H1 (cell line): Measurements from ENCODE around the gene TCF7L1. TPM values are rescaled to one million over a fixed set of nuclear protein-coding genes. Genes with fewer than 3 reads are reported as not detected.

ENCODE experiments used
- BRCA1 ChIP-seq: IDR thresholded peaks from 2 replicates; pipeline ENCODE4 v1.6.1; 2012; ENCODE audit warnings: low read depth, low read length, improper control_type of control experiment
- EGR1 ChIP-seq: IDR thresholded peaks from 2 replicates; pipeline ENCODE4 v1.6.1; 2011; ENCODE audit warnings: low read depth, low read length, borderline replicate concordance
- EP300 ChIP-seq, 2 experiments: IDR thresholded peaks; 1 replicate in 1 of 2; 2 replicates in 1 of 2; pipeline ENCODE4 v1.6.1; 2011 to 2012; ENCODE audit warnings: low read depth in 2 of 2, low read length in 2 of 2, mild to moderate bottlenecking in 2 of 2, borderline replicate concordance in 1 of 2, inconsistent platforms in 1 of 2, moderate library complexity in 1 of 2
- SIN3A ChIP-seq, 2 experiments: IDR thresholded peaks in 1 of 2; conservative IDR thresholded peaks in 1 of 2; 2 replicates each; pipeline ENCODE4 v1.6.1; 2011 to 2012; ENCODE audit warnings: low read length in 2 of 2, improper control_type of control experiment in 1 of 2, low read depth in 1 of 2, mild to moderate bottlenecking in 1 of 2
- SP2 ChIP-seq: IDR thresholded peaks from 2 replicates; pipeline ENCODE4 v1.6.1; 2012; ENCODE audit warnings: mild to moderate bottlenecking, low read length, inconsistent platforms
- SP4 ChIP-seq: IDR thresholded peaks from 2 replicates; pipeline ENCODE4 v1.6.1; 2012; ENCODE audit warnings: low read length, inconsistent platforms
- TBP ChIP-seq: IDR thresholded peaks from 2 replicates; pipeline ENCODE4 v1.6.1; 2011; ENCODE audit warnings: low read depth, low read length, improper control_type of control experiment
- polyA plus RNA-seq, 7 experiments: library from polyadenylated mRNA; depleted of rRNA in 3 of 7; stranded (reverse) in 5 of 7; unstranded in 2 of 7; fragments of >200 nt in 5 of 7; fragments of 200-250 nt in 2 of 7; gene quantifications; 1 replicate in 5 of 7; 2 replicates in 1 of 7; 4 replicates in 1 of 7; pipeline versions ENCODE4 v1.2.1 to v1.2.3, GENCODE V29; 2011 to 2013; ENCODE audit warnings: missing spikeins in 2 of 7, mixed read lengths in 2 of 7
- total RNA-seq: library from RNA; stranded (reverse); fragmentation: NEBNext Ultra II Directional; extraction: Animal tissue kit (Norgen Biotek cat#: 25700); gene quantifications from 2 replicates; pipeline ENCODE4 v1.2.1, GENCODE V29; 2021
- TF ChIP-seq, protein P1 (sequence below): fragments of 300-600 bp; sonication (generic); IDR thresholded peaks from 2 replicates; pipeline ENCODE4 v1.7.1; 2012; ENCODE audit warnings: low read length, moderate library complexity, mild to moderate bottlenecking, inconsistent platforms; ENCODE audit not compliant: insufficient replicate concordance

TCF7L1 gene
- total and polyA plus RNA-seq, 2 of the 8 experiments (the other 6 are each of a cell fraction or from before 2014, with no cell fraction given), result 27.5 to 108 TPM

DNA sequence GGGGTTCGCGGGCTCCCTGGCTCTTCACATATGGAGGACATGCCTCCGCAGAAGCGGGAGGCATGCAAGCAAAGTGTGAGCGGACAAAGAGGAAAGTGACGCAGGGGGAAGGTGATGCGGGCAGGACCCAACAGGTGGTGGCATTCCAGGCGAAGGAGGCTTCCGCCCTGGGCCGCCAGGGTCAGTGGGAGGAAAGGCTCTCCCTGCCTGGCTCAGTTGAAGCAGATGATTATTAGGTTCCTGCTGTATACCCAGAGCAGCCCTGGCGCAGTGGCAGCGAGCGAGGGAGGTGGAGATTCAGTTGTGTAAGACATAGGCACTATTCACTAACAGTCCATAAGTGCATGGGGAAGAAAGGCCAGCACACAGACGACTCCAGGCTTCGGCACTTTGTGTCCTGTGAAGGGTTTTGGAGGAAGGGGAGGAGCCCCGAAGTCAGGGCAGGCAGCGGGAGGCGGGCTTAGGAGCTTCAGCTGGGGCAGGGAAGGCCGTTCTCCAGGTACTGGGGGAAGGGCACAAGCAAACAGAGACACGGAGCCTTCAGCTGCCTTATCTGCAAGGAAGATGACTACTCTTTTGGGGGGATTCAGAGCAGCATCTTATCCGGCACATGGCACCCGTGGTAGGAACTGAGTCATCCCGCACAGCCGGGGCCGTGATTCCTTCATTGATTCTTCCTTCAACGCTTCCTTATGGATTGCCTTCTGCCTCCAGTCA is 104.8 kb downstream of the TCF7L1 start (continued):
- TF ChIP-seq, protein P1, sequence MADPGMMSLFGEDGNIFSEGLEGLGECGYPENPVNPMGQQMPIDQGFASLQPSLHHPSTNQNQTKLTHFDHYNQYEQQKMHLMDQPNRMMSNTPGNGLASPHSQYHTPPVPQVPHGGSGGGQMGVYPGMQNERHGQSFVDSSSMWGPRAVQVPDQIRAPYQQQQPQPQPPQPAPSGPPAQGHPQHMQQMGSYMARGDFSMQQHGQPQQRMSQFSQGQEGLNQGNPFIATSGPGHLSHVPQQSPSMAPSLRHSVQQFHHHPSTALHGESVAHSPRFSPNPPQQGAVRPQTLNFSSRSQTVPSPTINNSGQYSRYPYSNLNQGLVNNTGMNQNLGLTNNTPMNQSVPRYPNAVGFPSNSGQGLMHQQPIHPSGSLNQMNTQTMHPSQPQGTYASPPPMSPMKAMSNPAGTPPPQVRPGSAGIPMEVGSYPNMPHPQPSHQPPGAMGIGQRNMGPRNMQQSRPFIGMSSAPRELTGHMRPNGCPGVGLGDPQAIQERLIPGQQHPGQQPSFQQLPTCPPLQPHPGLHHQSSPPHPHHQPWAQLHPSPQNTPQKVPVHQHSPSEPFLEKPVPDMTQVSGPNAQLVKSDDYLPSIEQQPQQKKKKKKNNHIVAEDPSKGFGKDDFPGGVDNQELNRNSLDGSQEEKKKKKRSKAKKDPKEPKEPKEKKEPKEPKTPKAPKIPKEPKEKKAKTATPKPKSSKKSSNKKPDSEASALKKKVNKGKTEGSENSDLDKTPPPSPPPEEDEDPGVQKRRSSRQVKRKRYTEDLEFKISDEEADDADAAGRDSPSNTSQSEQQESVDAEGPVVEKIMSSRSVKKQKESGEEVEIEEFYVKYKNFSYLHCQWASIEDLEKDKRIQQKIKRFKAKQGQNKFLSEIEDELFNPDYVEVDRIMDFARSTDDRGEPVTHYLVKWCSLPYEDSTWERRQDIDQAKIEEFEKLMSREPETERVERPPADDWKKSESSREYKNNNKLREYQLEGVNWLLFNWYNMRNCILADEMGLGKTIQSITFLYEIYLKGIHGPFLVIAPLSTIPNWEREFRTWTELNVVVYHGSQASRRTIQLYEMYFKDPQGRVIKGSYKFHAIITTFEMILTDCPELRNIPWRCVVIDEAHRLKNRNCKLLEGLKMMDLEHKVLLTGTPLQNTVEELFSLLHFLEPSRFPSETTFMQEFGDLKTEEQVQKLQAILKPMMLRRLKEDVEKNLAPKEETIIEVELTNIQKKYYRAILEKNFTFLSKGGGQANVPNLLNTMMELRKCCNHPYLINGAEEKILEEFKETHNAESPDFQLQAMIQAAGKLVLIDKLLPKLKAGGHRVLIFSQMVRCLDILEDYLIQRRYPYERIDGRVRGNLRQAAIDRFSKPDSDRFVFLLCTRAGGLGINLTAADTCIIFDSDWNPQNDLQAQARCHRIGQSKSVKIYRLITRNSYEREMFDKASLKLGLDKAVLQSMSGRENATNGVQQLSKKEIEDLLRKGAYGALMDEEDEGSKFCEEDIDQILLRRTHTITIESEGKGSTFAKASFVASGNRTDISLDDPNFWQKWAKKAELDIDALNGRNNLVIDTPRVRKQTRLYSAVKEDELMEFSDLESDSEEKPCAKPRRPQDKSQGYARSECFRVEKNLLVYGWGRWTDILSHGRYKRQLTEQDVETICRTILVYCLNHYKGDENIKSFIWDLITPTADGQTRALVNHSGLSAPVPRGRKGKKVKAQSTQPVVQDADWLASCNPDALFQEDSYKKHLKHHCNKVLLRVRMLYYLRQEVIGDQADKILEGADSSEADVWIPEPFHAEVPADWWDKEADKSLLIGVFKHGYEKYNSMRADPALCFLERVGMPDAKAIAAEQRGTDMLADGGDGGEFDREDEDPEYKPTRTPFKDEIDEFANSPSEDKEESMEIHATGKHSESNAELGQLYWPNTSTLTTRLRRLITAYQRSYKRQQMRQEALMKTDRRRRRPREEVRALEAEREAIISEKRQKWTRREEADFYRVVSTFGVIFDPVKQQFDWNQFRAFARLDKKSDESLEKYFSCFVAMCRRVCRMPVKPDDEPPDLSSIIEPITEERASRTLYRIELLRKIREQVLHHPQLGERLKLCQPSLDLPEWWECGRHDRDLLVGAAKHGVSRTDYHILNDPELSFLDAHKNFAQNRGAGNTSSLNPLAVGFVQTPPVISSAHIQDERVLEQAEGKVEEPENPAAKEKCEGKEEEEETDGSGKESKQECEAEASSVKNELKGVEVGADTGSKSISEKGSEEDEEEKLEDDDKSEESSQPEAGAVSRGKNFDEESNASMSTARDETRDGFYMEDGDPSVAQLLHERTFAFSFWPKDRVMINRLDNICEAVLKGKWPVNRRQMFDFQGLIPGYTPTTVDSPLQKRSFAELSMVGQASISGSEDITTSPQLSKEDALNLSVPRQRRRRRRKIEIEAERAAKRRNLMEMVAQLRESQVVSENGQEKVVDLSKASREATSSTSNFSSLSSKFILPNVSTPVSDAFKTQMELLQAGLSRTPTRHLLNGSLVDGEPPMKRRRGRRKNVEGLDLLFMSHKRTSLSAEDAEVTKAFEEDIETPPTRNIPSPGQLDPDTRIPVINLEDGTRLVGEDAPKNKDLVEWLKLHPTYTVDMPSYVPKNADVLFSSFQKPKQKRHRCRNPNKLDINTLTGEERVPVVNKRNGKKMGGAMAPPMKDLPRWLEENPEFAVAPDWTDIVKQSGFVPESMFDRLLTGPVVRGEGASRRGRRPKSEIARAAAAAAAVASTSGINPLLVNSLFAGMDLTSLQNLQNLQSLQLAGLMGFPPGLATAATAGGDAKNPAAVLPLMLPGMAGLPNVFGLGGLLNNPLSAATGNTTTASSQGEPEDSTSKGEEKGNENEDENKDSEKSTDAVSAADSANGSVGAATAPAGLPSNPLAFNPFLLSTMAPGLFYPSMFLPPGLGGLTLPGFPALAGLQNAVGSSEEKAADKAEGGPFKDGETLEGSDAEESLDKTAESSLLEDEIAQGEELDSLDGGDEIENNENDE, result no peak
- TF ChIP-seq EP300 (IDR thresholded peaks at IDR 0.05; ENCODE audit: borderline replicate concordance in 1 of 2, low read depth in 2 of 2, low read length in 2 of 2) (no peak), EGR1 (no peak), TBP (no peak), SP2 (no peak), SP4 (no peak), BRCA1 (no peak), SIN3A (conservative IDR thresholded peaks at IDR 0.05 in 1 of 2, IDR thresholded peaks at IDR 0.05 in 1 of 2; ENCODE audit: low read depth in 1 of 2, low read length in 2 of 2) (peak in 1 of 2 experiments; percentile 78; a peak in 2 of 4 replicates)
